ENCODE results near the gene TMTC1. TPM values are rescaled to one million over a fixed set of nuclear protein-coding genes. Genes with fewer than 3 reads are reported as not detected.

Gene TMTC1
- polyA plus RNA-seq, 1 of the 3 experiments (the other 2 are of a cell fraction) = 0.13 TPM

DNA sequence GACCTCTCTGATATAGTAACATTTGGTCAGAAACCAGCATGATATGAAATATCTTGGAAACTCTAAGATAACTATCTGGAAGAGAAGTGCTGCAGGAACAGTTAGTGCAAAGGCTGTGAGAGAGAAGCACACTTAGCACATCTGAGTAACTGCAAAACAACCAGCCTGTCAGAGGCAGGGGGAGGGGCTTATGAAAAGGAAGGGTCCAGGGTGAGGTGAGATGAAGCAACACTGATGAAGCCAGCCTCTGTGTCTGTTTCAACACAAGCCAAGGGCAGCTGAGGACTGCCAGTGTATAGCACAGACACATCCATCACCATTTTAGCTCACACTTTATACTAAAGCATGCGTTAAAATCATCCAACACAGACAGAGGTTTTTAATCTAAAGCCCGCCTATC lies 248.8 kb downstream of the TMTC1 start:
- ChIA-PET CTCF (interaction anchor here (0.9 to 1.5 kb wide), 3 partner anchors 9 to 17 kb away, joined by 3 read pairs; no protein-coding TSS in a partner anchor), POLR2A (no interaction called here)
- no peak overlapping the region for H2AFZ ChIP-seq (ENCODE audit: low read depth)
- no peaks in the 10 kb centered on the region for H3K9me3 ChIP-seq
- no peak overlapping the region for H3K4me3 ChIP-seq (ENCODE audit: low read depth in 2 of 2, low read length in 1 of 2)
- H3K27me3 ChIP-seq (ENCODE audit: insufficient read depth) = no peaks in the 10 kb centered on the region
- no peaks in the 10 kb centered on the region for H3K9me2 ChIP-seq
- TF ChIP-seq, protein P1, sequence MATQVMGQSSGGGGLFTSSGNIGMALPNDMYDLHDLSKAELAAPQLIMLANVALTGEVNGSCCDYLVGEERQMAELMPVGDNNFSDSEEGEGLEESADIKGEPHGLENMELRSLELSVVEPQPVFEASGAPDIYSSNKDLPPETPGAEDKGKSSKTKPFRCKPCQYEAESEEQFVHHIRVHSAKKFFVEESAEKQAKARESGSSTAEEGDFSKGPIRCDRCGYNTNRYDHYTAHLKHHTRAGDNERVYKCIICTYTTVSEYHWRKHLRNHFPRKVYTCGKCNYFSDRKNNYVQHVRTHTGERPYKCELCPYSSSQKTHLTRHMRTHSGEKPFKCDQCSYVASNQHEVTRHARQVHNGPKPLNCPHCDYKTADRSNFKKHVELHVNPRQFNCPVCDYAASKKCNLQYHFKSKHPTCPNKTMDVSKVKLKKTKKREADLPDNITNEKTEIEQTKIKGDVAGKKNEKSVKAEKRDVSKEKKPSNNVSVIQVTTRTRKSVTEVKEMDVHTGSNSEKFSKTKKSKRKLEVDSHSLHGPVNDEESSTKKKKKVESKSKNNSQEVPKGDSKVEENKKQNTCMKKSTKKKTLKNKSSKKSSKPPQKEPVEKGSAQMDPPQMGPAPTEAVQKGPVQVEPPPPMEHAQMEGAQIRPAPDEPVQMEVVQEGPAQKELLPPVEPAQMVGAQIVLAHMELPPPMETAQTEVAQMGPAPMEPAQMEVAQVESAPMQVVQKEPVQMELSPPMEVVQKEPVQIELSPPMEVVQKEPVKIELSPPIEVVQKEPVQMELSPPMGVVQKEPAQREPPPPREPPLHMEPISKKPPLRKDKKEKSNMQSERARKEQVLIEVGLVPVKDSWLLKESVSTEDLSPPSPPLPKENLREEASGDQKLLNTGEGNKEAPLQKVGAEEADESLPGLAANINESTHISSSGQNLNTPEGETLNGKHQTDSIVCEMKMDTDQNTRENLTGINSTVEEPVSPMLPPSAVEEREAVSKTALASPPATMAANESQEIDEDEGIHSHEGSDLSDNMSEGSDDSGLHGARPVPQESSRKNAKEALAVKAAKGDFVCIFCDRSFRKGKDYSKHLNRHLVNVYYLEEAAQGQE (IDR thresholded peaks at IDR 0.05; ENCODE audit: low read depth, low read length) = no peak
- TF ChIP-seq CHD2 (IDR thresholded peaks at IDR 0.05; ENCODE audit: low read length, partially characterized antibody) (no peak), JUND (IDR thresholded peaks at IDR 0.05) (no peak), NFIC (IDR thresholded peaks at IDR 0.05; ENCODE audit: borderline replicate concordance) (no peak), MEF2A (IDR thresholded peaks at IDR 0.05; ENCODE audit: borderline replicate concordance, low read depth) (no peak), RAD21 (IDR thresholded peaks at IDR 0.05; ENCODE audit: low read length) (no peak), FOXJ3 (CRISPR knock-in tag; IDR thresholded peaks at IDR 0.05) (no peak), EP300 (IDR thresholded peaks at IDR 0.05; ENCODE audit: borderline replicate concordance in 1 of 2, low read depth in 1 of 2, low read length in 1 of 2) (no peak)
- no peaks in the 10 kb centered on the region for H4K20me1 ChIP-seq (ENCODE audit: insufficient read depth)
- no peak for DNase-seq
- H3F3A ChIP-seq (replicated peaks; ENCODE audit: insufficient read depth) = no peaks in the 10 kb centered on the region
- WGBS (ENCODE audit: low lambda C conversion rate) = 70% methylated on average over 2 of the region's 2 CpGs
- no peak overlapping the region for H3K9ac ChIP-seq
- H3K79me2 ChIP-seq (ENCODE audit: insufficient read depth) = no peaks in the 10 kb centered on the region
- no peaks in the 10 kb centered on the region; a peak in 1 of 4 replicates for H3K4me1 ChIP-seq (ENCODE audit: control insufficient read depth in 1 of 2, insufficient read depth in 2 of 2, low read depth in 1 of 2, low read length in 1 of 2)
- no peak overlapping the region for H3K4me2 ChIP-seq
- H3K27ac ChIP-seq (ENCODE audit: low read depth in 2 of 2, low read length in 1 of 2) = no peak overlapping the region
- H3K36me3 ChIP-seq (replicated peaks in 1 of 2; ENCODE audit: control insufficient read depth in 1 of 2, insufficient read depth in 2 of 2, low read length in 1 of 2) = no peaks in the 10 kb centered on the region

DNA sequence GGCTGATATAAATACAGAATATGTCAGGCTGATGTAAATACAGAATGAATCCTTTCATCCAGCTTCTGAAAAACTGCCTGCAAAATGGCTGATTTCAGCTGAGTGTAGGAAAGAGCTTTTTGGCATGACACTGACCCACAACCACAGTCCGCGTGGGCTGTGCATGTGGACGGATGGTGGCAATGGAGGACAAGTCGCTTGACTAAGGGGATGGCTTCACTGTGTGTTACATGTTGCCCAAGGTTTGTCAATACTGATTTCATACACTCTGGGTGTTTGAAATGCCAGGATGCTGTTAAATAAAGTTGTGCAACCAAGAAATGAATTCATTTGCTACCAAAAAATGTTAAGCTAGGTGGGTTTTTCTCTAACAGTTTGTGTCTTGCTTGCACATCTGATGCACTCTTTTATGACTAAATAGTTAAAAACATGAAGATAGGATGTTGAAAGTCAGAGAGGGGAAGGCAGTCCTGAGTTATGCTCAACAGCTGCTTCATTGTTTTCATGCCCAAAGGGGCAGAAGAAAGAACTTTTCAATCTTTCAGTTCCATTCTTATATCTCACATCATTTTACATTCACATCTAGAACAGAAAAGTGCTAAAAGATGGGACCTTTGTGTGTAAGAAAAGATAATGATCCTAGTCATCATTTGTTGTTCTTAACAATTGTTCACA lies 249.8 kb downstream of the TMTC1 start:
- CTCF ChIA-PET = interaction anchor here (0.9 to 1.5 kb wide), 5 partner anchors 8 to 1310 kb away, joined by 3 to 5 read pairs (median 3); no protein-coding TSS in a partner anchor
- Histone ChIP-seq H3K9ac (no peak overlapping the region), H3K36me3 (replicated peaks in 1 of 2; ENCODE audit: control insufficient read depth in 1 of 2, insufficient read depth in 2 of 2, low read length in 1 of 2) (no peaks in the 10 kb centered on the region), H3K79me2 (ENCODE audit: insufficient read depth) (no peaks in the 10 kb centered on the region), H3F3A (replicated peaks; ENCODE audit: insufficient read depth) (no peaks in the 10 kb centered on the region), H2AFZ (ENCODE audit: low read depth) (no peak overlapping the region), H3K27me3 (ENCODE audit: insufficient read depth) (no peaks in the 10 kb centered on the region), H4K20me1 (ENCODE audit: insufficient read depth) (no peaks in the 10 kb centered on the region), H3K4me2 (no peak overlapping the region), H3K9me2 (no peaks in the 10 kb centered on the region), H3K4me3 (ENCODE audit: low read depth in 2 of 2, low read length in 1 of 2) (no peak overlapping the region), H3K27ac (ENCODE audit: low read depth in 2 of 2, low read length in 1 of 2) (no peak overlapping the region), H3K4me1 (ENCODE audit: control insufficient read depth in 1 of 2, insufficient read depth in 2 of 2, low read depth in 1 of 2, low read length in 1 of 2) (no peaks in the 10 kb centered on the region; a peak in 1 of 4 replicates), H3K9me3 (no peaks in the 10 kb centered on the region)
- 32% methylated on average over 4 of the region's 4 CpGs for WGBS (ENCODE audit: low lambda C conversion rate)
- POLR2A ChIA-PET = no interaction called here
- DNase-seq = no peak
- TF ChIP-seq YY1 (IDR thresholded peaks at IDR 0.05; ENCODE audit: low read depth) (no peak), NRF1 (IDR thresholded peaks at IDR 0.05; ENCODE audit: low read depth, low read length) (no peak), ELF1 (IDR thresholded peaks at IDR 0.05) (no peak), MEF2A (IDR thresholded peaks at IDR 0.05; ENCODE audit: borderline replicate concordance, low read depth) (no peak), GABPA (IDR thresholded peaks at IDR 0.05; ENCODE audit: low read depth) (no peak), TCF12 (IDR thresholded peaks at IDR 0.05) (no peak), RXRA (IDR thresholded peaks at IDR 0.05; ENCODE audit: borderline replicate concordance, low read depth) (no peak)
- TF ChIP-seq, protein P2, sequence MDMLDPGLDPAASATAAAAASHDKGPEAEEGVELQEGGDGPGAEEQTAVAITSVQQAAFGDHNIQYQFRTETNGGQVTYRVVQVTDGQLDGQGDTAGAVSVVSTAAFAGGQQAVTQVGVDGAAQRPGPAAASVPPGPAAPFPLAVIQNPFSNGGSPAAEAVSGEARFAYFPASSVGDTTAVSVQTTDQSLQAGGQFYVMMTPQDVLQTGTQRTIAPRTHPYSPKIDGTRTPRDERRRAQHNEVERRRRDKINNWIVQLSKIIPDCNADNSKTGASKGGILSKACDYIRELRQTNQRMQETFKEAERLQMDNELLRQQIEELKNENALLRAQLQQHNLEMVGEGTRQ (IDR thresholded peaks at IDR 0.05; ENCODE audit: borderline replicate concordance, low read depth, low read length) = no peak
- TF ChIP-seq, protein P3, sequence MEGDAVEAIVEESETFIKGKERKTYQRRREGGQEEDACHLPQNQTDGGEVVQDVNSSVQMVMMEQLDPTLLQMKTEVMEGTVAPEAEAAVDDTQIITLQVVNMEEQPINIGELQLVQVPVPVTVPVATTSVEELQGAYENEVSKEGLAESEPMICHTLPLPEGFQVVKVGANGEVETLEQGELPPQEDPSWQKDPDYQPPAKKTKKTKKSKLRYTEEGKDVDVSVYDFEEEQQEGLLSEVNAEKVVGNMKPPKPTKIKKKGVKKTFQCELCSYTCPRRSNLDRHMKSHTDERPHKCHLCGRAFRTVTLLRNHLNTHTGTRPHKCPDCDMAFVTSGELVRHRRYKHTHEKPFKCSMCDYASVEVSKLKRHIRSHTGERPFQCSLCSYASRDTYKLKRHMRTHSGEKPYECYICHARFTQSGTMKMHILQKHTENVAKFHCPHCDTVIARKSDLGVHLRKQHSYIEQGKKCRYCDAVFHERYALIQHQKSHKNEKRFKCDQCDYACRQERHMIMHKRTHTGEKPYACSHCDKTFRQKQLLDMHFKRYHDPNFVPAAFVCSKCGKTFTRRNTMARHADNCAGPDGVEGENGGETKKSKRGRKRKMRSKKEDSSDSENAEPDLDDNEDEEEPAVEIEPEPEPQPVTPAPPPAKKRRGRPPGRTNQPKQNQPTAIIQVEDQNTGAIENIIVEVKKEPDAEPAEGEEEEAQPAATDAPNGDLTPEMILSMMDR (IDR thresholded peaks at IDR 0.05) = no peak
- TF ChIP-seq, protein P4, sequence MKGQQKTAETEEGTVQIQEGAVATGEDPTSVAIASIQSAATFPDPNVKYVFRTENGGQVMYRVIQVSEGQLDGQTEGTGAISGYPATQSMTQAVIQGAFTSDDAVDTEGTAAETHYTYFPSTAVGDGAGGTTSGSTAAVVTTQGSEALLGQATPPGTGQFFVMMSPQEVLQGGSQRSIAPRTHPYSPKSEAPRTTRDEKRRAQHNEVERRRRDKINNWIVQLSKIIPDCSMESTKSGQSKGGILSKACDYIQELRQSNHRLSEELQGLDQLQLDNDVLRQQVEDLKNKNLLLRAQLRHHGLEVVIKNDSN (IDR thresholded peaks at IDR 0.05; ENCODE audit: borderline replicate concordance, low read depth) = no peak
- TF ChIP-seq, protein P5, sequence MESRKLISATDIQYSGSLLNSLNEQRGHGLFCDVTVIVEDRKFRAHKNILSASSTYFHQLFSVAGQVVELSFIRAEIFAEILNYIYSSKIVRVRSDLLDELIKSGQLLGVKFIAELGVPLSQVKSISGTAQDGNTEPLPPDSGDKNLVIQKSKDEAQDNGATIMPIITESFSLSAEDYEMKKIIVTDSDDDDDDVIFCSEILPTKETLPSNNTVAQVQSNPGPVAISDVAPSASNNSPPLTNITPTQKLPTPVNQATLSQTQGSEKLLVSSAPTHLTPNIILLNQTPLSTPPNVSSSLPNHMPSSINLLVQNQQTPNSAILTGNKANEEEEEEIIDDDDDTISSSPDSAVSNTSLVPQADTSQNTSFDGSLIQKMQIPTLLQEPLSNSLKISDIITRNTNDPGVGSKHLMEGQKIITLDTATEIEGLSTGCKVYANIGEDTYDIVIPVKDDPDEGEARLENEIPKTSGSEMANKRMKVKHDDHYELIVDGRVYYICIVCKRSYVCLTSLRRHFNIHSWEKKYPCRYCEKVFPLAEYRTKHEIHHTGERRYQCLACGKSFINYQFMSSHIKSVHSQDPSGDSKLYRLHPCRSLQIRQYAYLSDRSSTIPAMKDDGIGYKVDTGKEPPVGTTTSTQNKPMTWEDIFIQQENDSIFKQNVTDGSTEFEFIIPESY (IDR thresholded peaks at IDR 0.05; ENCODE audit: borderline replicate concordance, low read depth) = no peak
- TF ChIP-seq, protein P6, sequence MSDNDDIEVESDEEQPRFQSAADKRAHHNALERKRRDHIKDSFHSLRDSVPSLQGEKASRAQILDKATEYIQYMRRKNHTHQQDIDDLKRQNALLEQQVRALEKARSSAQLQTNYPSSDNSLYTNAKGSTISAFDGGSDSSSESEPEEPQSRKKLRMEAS (IDR thresholded peaks at IDR 0.05; ENCODE audit: low read depth) = no peak
